IMR-90 (cell line): ENCODE data around the gene ZNF277. TPM values are rescaled to one million over a fixed set of nuclear protein-coding genes. Genes with fewer than 3 reads are reported as not detected.

Experiments used
- ATAC-seq: fragments of 200-7000 bp; cut with Tn5 transposase; 2 replicates; pipeline ENCODE4 v1.9.1; 2020; ENCODE audit warnings: low read depth, mild to moderate bottlenecking, moderate library complexity
- BruUV-seq: library from RNA; stranded (reverse); fragments of 400-500 nt; replicated peaks from 2 replicates; lab custom pipeline; 2021; lab: Mats Ljungman, UMichigan
- CTCF ChIA-PET: fragments of 300-600 bp; formaldehyde crosslinking; extraction: SDS; loops from one replicate; lab custom pipeline; 2021; ENCODE audit warnings: antibody characterized with exemption; lab: Yijun Ruan, JAX
- POLR2A ChIA-PET: fragments of 300-600 bp; sonication (Branson Sonifier 250); formaldehyde crosslinking; loops from one replicate; lab custom pipeline; 2022; ENCODE audit warnings: antibody characterized with exemption; ENCODE audit not compliant: unreplicated experiment; lab: Charles Lee
- DNase-seq: peaks from one replicate; pipeline ENCODE4 v3.0.0; 2013
- H2AFZ ChIP-seq: replicated peaks from 2 replicates; pipeline ENCODE3; 2013; ENCODE audit warnings: low read length, mild to moderate bottlenecking; ENCODE audit not compliant: poor library complexity
- H2AK5ac ChIP-seq: 2 replicates; pipeline ENCODE4 v1.6.1; 2013; ENCODE audit warnings: low read depth, low read length, inconsistent platforms
- H2AK9ac ChIP-seq: replicated peaks from 2 replicates; pipeline ENCODE3; 2013; ENCODE audit warnings: mild to moderate bottlenecking, low read depth, low read length, moderate library complexity; ENCODE audit not compliant: poor library complexity
- H2BK120ac ChIP-seq: 2 replicates; pipeline ENCODE4 v1.6.1; 2013; ENCODE audit warnings: low read depth, low read length, inconsistent platforms
- H2BK15ac ChIP-seq: 3 replicates; pipeline ENCODE4 v1.6.1; 2013; ENCODE audit warnings: low read depth, low read length, inconsistent platforms
- H2BK20ac ChIP-seq: 2 replicates; pipeline ENCODE4 v1.6.1; 2013; ENCODE audit warnings: low read depth, mild to moderate bottlenecking, inconsistent platforms, low read length, moderate library complexity
- H2BK5ac ChIP-seq: 2 replicates; pipeline ENCODE4 v1.6.1; 2013; ENCODE audit warnings: mild to moderate bottlenecking, low read depth, low read length, inconsistent platforms; ENCODE audit not compliant: poor library complexity, severe bottlenecking
- H3K14ac ChIP-seq: replicated peaks from 2 replicates; pipeline ENCODE4 v1.6.1; 2013; ENCODE audit warnings: low read depth, low read length, inconsistent platforms
- H3K18ac ChIP-seq: 2 replicates; pipeline ENCODE4 v1.6.1; 2013; ENCODE audit warnings: low read depth, low read length, control low read depth
- H3K23ac ChIP-seq: 2 replicates; pipeline ENCODE4 v1.6.1; 2013; ENCODE audit warnings: low read depth, low read length, inconsistent platforms
- H3K27ac ChIP-seq: 2 replicates; pipeline ENCODE4 v1.5.1; 2013; ENCODE audit warnings: mild to moderate bottlenecking, control low read depth, low read length; ENCODE audit not compliant: insufficient read depth
- H3K27me3 ChIP-seq: 2 replicates; pipeline ENCODE4 v1.6.1; 2013; ENCODE audit warnings: low read length; ENCODE audit not compliant: control insufficient read depth, insufficient read depth
- H3K36me3 ChIP-seq: 2 replicates; pipeline ENCODE4 v1.6.1; 2013; ENCODE audit warnings: low read length, mixed read lengths; ENCODE audit not compliant: control insufficient read depth, insufficient read depth
- H3K4ac ChIP-seq: 2 replicates; pipeline ENCODE4 v1.6.1; 2013; ENCODE audit warnings: low read depth, low read length, inconsistent platforms
- H3K4me1 ChIP-seq: 2 replicates; pipeline ENCODE4 v1.6.1; 2013; ENCODE audit warnings: low read length, mixed read lengths; ENCODE audit not compliant: control insufficient read depth, insufficient read depth
- H3K4me2 ChIP-seq: 2 replicates; pipeline ENCODE4 v1.6.1; 2013; ENCODE audit warnings: low read depth, mild to moderate bottlenecking, control low read depth, low read length, moderate library complexity
- H3K4me3 ChIP-seq: 2 replicates; pipeline ENCODE4 v1.5.1; 2013; ENCODE audit warnings: low read depth, mild to moderate bottlenecking, control low read depth, low read length, moderate library complexity; ENCODE audit not compliant: insufficient read depth
- H3K56ac ChIP-seq: 2 replicates; pipeline ENCODE4 v1.6.1; 2013; ENCODE audit warnings: low read length, inconsistent platforms; ENCODE audit not compliant: insufficient read depth; ENCODE audit errors: extremely low read depth
- H3K79me1 ChIP-seq, 2 experiments: 2 replicates each; pipeline ENCODE4 v1.6.1; 2013; ENCODE audit warnings: low read length in 2 of 2, inconsistent platforms in 1 of 2, low read depth in 1 of 2
- H3K9ac ChIP-seq: 2 replicates; pipeline ENCODE4 v1.6.1; 2013; ENCODE audit warnings: low read depth, low read length, control low read depth
- H3K9me1 ChIP-seq: 2 replicates; pipeline ENCODE4 v1.6.1; 2013; ENCODE audit warnings: low read length, inconsistent platforms; ENCODE audit not compliant: insufficient read depth
- H3K9me3 ChIP-seq: 2 replicates; pipeline ENCODE4 v1.6.1; 2013; ENCODE audit warnings: low read length; ENCODE audit not compliant: control insufficient read depth, insufficient read depth
- H4K20me1 ChIP-seq: 2 replicates; pipeline ENCODE4 v1.6.1; 2013; ENCODE audit warnings: low read length, inconsistent platforms; ENCODE audit not compliant: insufficient read depth
- H4K5ac ChIP-seq: 2 replicates; pipeline ENCODE4 v1.6.1; 2013; ENCODE audit warnings: mild to moderate bottlenecking, low read depth, low read length, control low read depth
- H4K8ac ChIP-seq, 2 experiments: 2 replicates each; pipeline ENCODE4 v1.6.1; 2013; ENCODE audit warnings: low read depth in 2 of 2, low read length in 2 of 2, control low read depth in 1 of 2, inconsistent platforms in 1 of 2
- H4K91ac ChIP-seq: 2 replicates; pipeline ENCODE4 v1.6.1; 2013; ENCODE audit warnings: low read depth, low read length, inconsistent platforms; ENCODE audit not compliant: insufficient read depth
- BHLHE40 ChIP-seq: fragments of 150-350 bp; IDR thresholded peaks from 2 replicates; pipeline ENCODE4 v1.6.1; 2016; ENCODE audit warnings: mild to moderate bottlenecking, low read depth, low read length
- CEBPB ChIP-seq: IDR thresholded peaks from 2 replicates; pipeline ENCODE4 v1.6.1; 2012; ENCODE audit warnings: low read depth, low read length, improper control_type of control experiment
- CHD1 ChIP-seq: IDR thresholded peaks from 2 replicates; pipeline ENCODE4 v1.6.1; 2012; ENCODE audit warnings: low read depth, low read length, improper control_type of control experiment
- ELK1 ChIP-seq: fragments of 150-350 bp; IDR thresholded peaks from 2 replicates; pipeline ENCODE4 v1.6.1; 2016; ENCODE audit warnings: low read depth, mild to moderate bottlenecking, low read length, moderate library complexity, borderline replicate concordance
- FOS ChIP-seq: fragments of 150-350 bp; IDR thresholded peaks from 2 replicates; pipeline ENCODE4 v1.6.1; 2016; ENCODE audit warnings: low read depth, low read length
- MAFK ChIP-seq: IDR thresholded peaks from 2 replicates; pipeline ENCODE4 v1.6.1; 2012; ENCODE audit warnings: low read depth, low read length, improper control_type of control experiment
- MXI1 ChIP-seq: IDR thresholded peaks from 2 replicates; pipeline ENCODE4 v1.6.1; 2012; ENCODE audit warnings: low read depth, mild to moderate bottlenecking, low read length, moderate library complexity, borderline replicate concordance
- NFE2L2 ChIP-seq: fragments of 150-350 bp; IDR thresholded peaks from 2 replicates; pipeline ENCODE4 v1.6.1; 2016; ENCODE audit warnings: low read depth, mild to moderate bottlenecking, low read length
- POLR2A ChIP-seq: IDR thresholded peaks from 2 replicates; pipeline ENCODE4 v1.6.1; 2012; ENCODE audit warnings: mild to moderate bottlenecking, low read depth, low read length
- RAD21 ChIP-seq: IDR thresholded peaks from 2 replicates; pipeline ENCODE4 v1.6.1; 2012; ENCODE audit warnings: low read length, improper control_type of control experiment
- RCOR1 ChIP-seq: IDR thresholded peaks from 2 replicates; pipeline ENCODE4 v1.6.1; 2012; ENCODE audit warnings: mild to moderate bottlenecking, low read length, improper control_type of control experiment; ENCODE audit not compliant: insufficient replicate concordance
- RFX5 ChIP-seq: IDR thresholded peaks from 2 replicates; pipeline ENCODE4 v1.8.0; 2012; ENCODE audit warnings: low read depth, mild to moderate bottlenecking, low read length, moderate library complexity
- SMC3 ChIP-seq: fragments of 150-350 bp; IDR thresholded peaks from 2 replicates; pipeline ENCODE4 v1.6.1; 2016; ENCODE audit warnings: low read depth, mild to moderate bottlenecking, antibody characterized with exemption, low read length, moderate library complexity
- WGBS, 2 experiments: methylation state at CpG; one replicate each; pipeline versions ENCODE4 v1.1.5 to v1.1.7; 2013; ENCODE audit warnings: missing lambda C conversion rate in 2 of 2; ENCODE audit not compliant: insufficient read length in 1 of 2; ENCODE audit errors: extremely low coverage in 2 of 2; 5-methylcytosine and 5-hydroxymethylcytosine counted together
- dilution Hi-C: fragments of 300-500 bp; cut with HindIII; formaldehyde crosslinking; loops from one replicate; pipeline ENCODE4 v1.14.3; 2018; ENCODE audit warnings: low sequenced_read_pairs; ENCODE audit not compliant: unreplicated experiment
- in situ Hi-C: fragments of 300-500 bp; cut with MboI; formaldehyde crosslinking; loops from 3 replicates; pipeline ENCODE4 v1.14.3; 2019; ENCODE audit warnings: low sequenced_read_pairs, inconsistent platforms, mixed read lengths
- intact Hi-C: fragments of 100-400 bp; cut with micrococcal nuclease; formaldehyde crosslinking; loops from 2 replicates; pipeline ENCODE4 v1.10.0; 2022
- polyA plus RNA-seq, 3 experiments: library from polyadenylated mRNA; depleted of rRNA; stranded (reverse); fragments of >200 nt; gene quantifications; 2 replicates each; pipeline ENCODE4 v1.2.3, GENCODE V29; 2012; ENCODE audit warnings: low replicate concordance in 1 of 3
- total RNA-seq: library from RNA; depleted of rRNA; stranded (reverse); fragments of >200 nt; gene quantifications from 2 replicates; pipeline ENCODE4 v1.2.3, GENCODE V29; 2012
- TF ChIP-seq, protein P1 (sequence below): fragments of 150-350 bp; IDR thresholded peaks from 2 replicates; pipeline ENCODE4 v1.6.1; 2017; ENCODE audit warnings: mild to moderate bottlenecking, antibody characterized with exemption, low read length, low read depth
- TF ChIP-seq, protein P2 (sequence below): conservative IDR thresholded peaks from 2 replicates; pipeline ENCODE4 v1.5.1; 2012; ENCODE audit warnings: mild to moderate bottlenecking, low read depth, low read length, improper control_type of control experiment

The ZNF277 gene
- total and polyA plus RNA-seq, 2 of the 4 experiments (the other 2 are of a cell fraction): 7.3 to 21.3 TPM

GRCh38 chr7:112282476-112283188 lies 76.1 kb downstream of the ZNF277 start:
- POLR2A ChIA-PET: no interaction called here
- BruUV-seq: no TSS peak

More at GRCh38 chr7:112282476-112283188, 76.1 kb downstream of the ZNF277 start:
- H3K4me1 ChIP-seq: peaks cover 1% of the 10 kb centered on the region; the same call in 1 of the 2 replicates
- H3K4me2 ChIP-seq: no peak overlapping the region
- H4K8ac ChIP-seq: no peak overlapping the region
- no peak overlapping the region for H3K56ac ChIP-seq
- WGBS, 2 experiments: 100% methylated on average over 1 of the region's 1 CpG; no CpG with 5 or more reads in 1 of the 2 experiments
- H3K23ac ChIP-seq: no peak overlapping the region
- H3K27me3 ChIP-seq: no peaks in the 10 kb centered on the region
- no peak overlapping the region for H3K14ac ChIP-seq
- no peak overlapping the region for H2BK20ac ChIP-seq
- H2AK5ac ChIP-seq: no peak overlapping the region
- no peaks in the 10 kb centered on the region for H3K9me3 ChIP-seq
- ATAC-seq: no peak
- H2BK15ac ChIP-seq: no peak overlapping the region
- dilution Hi-C loops (no loop called here), in situ Hi-C loops (no loop called here), intact Hi-C loops (no loop called here)
- CTCF ChIA-PET: no interaction called here
- H3K27ac ChIP-seq: no peak overlapping the region
- H3K4me3 ChIP-seq: no peak overlapping the region
- H3K36me3 ChIP-seq: peaks cover 3% of the 10 kb centered on the region; the same call in 1 of the 2 replicates
- no peak overlapping the region for H4K5ac ChIP-seq
- peaks cover 11 to 12% of the 10 kb centered on the region in 2 experiments for H3K79me1 ChIP-seq
- H4K20me1 ChIP-seq: peaks cover 3% of the 10 kb centered on the region; the same call in 1 of the 2 replicates
- H3K4ac ChIP-seq: no peak overlapping the region
- no peak overlapping the region for H2BK5ac ChIP-seq
- no peak for DNase-seq
- no peak overlapping the region for H3K18ac ChIP-seq
- H3K9me1 ChIP-seq: peaks cover 4% of the 10 kb centered on the region; the same call in 1 of the 2 replicates
- TF ChIP-seq, protein P1, sequence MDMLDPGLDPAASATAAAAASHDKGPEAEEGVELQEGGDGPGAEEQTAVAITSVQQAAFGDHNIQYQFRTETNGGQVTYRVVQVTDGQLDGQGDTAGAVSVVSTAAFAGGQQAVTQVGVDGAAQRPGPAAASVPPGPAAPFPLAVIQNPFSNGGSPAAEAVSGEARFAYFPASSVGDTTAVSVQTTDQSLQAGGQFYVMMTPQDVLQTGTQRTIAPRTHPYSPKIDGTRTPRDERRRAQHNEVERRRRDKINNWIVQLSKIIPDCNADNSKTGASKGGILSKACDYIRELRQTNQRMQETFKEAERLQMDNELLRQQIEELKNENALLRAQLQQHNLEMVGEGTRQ: no peak
- no peak for TF ChIP-seq BHLHE40
- no peak for TF ChIP-seq RAD21
- TF ChIP-seq MXI1: no peak
- TF ChIP-seq ELK1: no peak
- TF ChIP-seq CEBPB: no peak
- TF ChIP-seq FOS: no peak
- TF ChIP-seq, protein P2, sequence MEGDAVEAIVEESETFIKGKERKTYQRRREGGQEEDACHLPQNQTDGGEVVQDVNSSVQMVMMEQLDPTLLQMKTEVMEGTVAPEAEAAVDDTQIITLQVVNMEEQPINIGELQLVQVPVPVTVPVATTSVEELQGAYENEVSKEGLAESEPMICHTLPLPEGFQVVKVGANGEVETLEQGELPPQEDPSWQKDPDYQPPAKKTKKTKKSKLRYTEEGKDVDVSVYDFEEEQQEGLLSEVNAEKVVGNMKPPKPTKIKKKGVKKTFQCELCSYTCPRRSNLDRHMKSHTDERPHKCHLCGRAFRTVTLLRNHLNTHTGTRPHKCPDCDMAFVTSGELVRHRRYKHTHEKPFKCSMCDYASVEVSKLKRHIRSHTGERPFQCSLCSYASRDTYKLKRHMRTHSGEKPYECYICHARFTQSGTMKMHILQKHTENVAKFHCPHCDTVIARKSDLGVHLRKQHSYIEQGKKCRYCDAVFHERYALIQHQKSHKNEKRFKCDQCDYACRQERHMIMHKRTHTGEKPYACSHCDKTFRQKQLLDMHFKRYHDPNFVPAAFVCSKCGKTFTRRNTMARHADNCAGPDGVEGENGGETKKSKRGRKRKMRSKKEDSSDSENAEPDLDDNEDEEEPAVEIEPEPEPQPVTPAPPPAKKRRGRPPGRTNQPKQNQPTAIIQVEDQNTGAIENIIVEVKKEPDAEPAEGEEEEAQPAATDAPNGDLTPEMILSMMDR: no peak
- no peak for TF ChIP-seq RCOR1
- no peak for TF ChIP-seq MAFK
- TF ChIP-seq NFE2L2: no peak
- no peak for TF ChIP-seq RFX5
- TF ChIP-seq CHD1: no peak
- TF ChIP-seq POLR2A: no peak
- TF ChIP-seq SMC3: no peak
- H4K91ac ChIP-seq: no peak overlapping the region
- H2AFZ ChIP-seq: no peak overlapping the region
- no peak overlapping the region for H2BK120ac ChIP-seq
- H3K9ac ChIP-seq: no peak overlapping the region
- no peak overlapping the region for H2AK9ac ChIP-seq
